K562 (cell line): Measurements from ENCODE around the gene ZNF628. TPM values are rescaled to one million over a fixed set of nuclear protein-coding genes. Genes with fewer than 3 reads are reported as not detected.

Experiments
- ATF3 ChIP-seq, 2 experiments: fragments of 450-650 bp in 1 of 2; sonication (generic) in 1 of 2; formaldehyde crosslinking in 1 of 2; IDR thresholded peaks in 1 of 2; conservative IDR thresholded peaks in 1 of 2; 2 replicates each; pipeline versions ENCODE4 v1.6.1 to v1.8.1; 2016 to 2023; ENCODE audit warnings: mild to moderate bottlenecking in 2 of 2, moderate library complexity in 2 of 2, inconsistent platforms in 1 of 2, missing genetic modification reagents in 1 of 2
- CEBPB ChIP-seq: fragments of 450-650 bp; IDR thresholded peaks from 2 replicates; pipeline ENCODE4 v1.6.1; 2016; ENCODE audit warnings: missing genetic modification characterization, missing compliant biosample characterization
- HLTF ChIP-seq: fragments of 450-650 bp; IDR thresholded peaks from 2 replicates; pipeline ENCODE4 v1.6.1; 2016
- MIER1 ChIP-seq: fragments of 450-650 bp; IDR thresholded peaks from 2 replicates; pipeline ENCODE4 v1.6.1; 2016; ENCODE audit warnings: antibody characterized with exemption, mild to moderate bottlenecking, low read depth
- MITF ChIP-seq: IDR thresholded peaks from 2 replicates; pipeline ENCODE4 v1.6.1; 2014; ENCODE audit warnings: antibody characterized with exemption
- NFATC3 ChIP-seq: fragments of 450-650 bp; IDR thresholded peaks from 2 replicates; pipeline ENCODE4 v1.6.1; 2017; ENCODE audit warnings: mild to moderate bottlenecking
- NR0B1 ChIP-seq: fragments of 450-650 bp; IDR thresholded peaks from one replicate; pipeline ENCODE4 v1.6.1; 2018; ENCODE audit warnings: mild to moderate bottlenecking, moderate library complexity; ENCODE audit not compliant: partially characterized antibody
- SMARCA5 ChIP-seq: fragments of 450-650 bp; IDR thresholded peaks from 2 replicates; pipeline ENCODE4 v1.6.1; 2016
- SRF ChIP-seq, 2 experiments: fragments of 250-450, 450-650 bp in 1 of 2; sonication (Bioruptor Pico) in 1 of 2; sonication (generic) in 1 of 2; formaldehyde crosslinking; IDR thresholded peaks; 2 replicates each; pipeline versions ENCODE4 v1.5.0 to v1.5.1; 2020 to 2022; ENCODE audit warnings: mild to moderate bottlenecking in 1 of 2, missing genetic modification reagents in 1 of 2
- TEAD2 ChIP-seq: fragments of 450-650 bp; IDR thresholded peaks from 2 replicates; pipeline ENCODE4 v1.6.1; 2016; ENCODE audit warnings: missing genetic modification characterization, control low read depth, missing compliant biosample characterization
- THRB ChIP-seq: fragments of 450-650 bp; formaldehyde crosslinking; conservative IDR thresholded peaks from 2 replicates; pipeline ENCODE4 v1.4.0; 2022; ENCODE audit warnings: mild to moderate bottlenecking, missing genetic modification characterization
- ZNF143 ChIP-seq: sonication (generic); formaldehyde crosslinking; IDR thresholded peaks from 2 replicates; pipeline ENCODE4 v1.9.0; 2022; ENCODE audit warnings: mild to moderate bottlenecking, missing genetic modification reagents
- ZNF75A ChIP-seq: fragments of 450-650 bp; formaldehyde crosslinking; IDR thresholded peaks from 2 replicates; pipeline ENCODE4 v1.4.0; 2020; ENCODE audit warnings: mild to moderate bottlenecking
- ZNF780A ChIP-seq: fragments of 250-450 bp; sonication (Bioruptor Pico); IDR thresholded peaks from 2 replicates; pipeline ENCODE4 v1.5.0; 2021; ENCODE audit warnings: mild to moderate bottlenecking
- polyA plus RNA-seq, 8 experiments: library from polyadenylated mRNA; depleted of rRNA in 4 of 8; stranded (reverse) in 5 of 8; unstranded in 3 of 8; fragments of >200 nt; fragmentation: Nextera tagmentation in 2 of 8; fragmentation: Illumina TruSeq in 1 of 8; extraction: Ambion mirVana in 2 of 8; extraction: Trizol in 1 of 8; gene quantifications; 2 replicates each; pipeline versions ENCODE4 v1.2.1 to v1.2.3, GENCODE V29; 2011 to 2014; ENCODE audit warnings: inconsistent platforms in 1 of 8, missing spikeins in 1 of 8
- total RNA-seq, 7 experiments: library from RNA; depleted of rRNA in 6 of 7; stranded (reverse); fragments of >200 nt in 6 of 7; fragmentation: Illumina TruSeq in 2 of 7; extraction: Trizol in 2 of 7; gene quantifications; 2 replicates each; pipeline versions ENCODE4 v1.2.1 to v1.2.3, GENCODE V29; 2011 to 2021; ENCODE audit warnings: low replicate concordance in 1 of 7

Gene ZNF628
- total and polyA plus RNA-seq, 9 of the 15 experiments (the other 6 are each of a cell fraction or from before 2014, with no cell fraction given) = 0.13 to 13.6 (median 2.2) TPM; not detected in 3

- TF ChIP-seq ATF3 (IDR thresholded peaks at IDR 0.05) (peak; percentile 82), ATF3 (CRISPR knock-in tag; conservative IDR thresholded peaks at IDR 0.05) (no peak), ZNF780A (CRISPR knock-in tag) (no peak), THRB (no peak), ZNF75A (no peak), MIER1 (no peak), SRF (CRISPR knock-in tag; IDR thresholded peaks at IDR 0.05) (no peak), HLTF (no peak), MITF (no peak), SMARCA5 (no peak), CEBPB (0 out of 2 replicates have a peak, but pooled peaks have one; percentile 11), TEAD2 (no peak), NR0B1 (no peak), ZNF143 (CRISPR knock-in tag) (peak; percentile 41; the same call in 1 of the 2 replicates), NFATC3 (no peak)
These were observed 45.2 kb upstream of the ZNF628 start (continued) for GRCh38 chr19:55431183-55431582.
